Measurements from ENCODE around the gene COMMD4.

DNA sequence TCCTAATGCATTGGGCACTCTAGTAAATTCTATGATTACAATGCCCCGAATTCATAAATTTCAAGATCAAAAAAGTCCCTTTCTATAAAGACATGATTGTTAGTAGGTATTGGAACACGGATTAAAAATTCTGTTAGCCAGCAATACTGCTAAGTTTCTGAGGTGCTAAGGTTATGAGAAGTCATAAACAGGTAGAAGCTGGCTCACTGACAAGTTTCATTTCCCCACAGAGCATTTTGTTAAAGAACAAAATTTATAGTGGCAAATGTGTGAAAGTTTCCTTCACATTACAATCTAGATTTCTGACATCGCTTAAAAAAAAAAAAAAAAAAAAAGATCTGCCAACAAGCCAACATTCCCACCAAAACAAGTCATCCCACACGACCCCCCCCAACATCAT, 44.9 kb downstream of the COMMD4 start:
- TF ChIP-seq, protein P1, sequence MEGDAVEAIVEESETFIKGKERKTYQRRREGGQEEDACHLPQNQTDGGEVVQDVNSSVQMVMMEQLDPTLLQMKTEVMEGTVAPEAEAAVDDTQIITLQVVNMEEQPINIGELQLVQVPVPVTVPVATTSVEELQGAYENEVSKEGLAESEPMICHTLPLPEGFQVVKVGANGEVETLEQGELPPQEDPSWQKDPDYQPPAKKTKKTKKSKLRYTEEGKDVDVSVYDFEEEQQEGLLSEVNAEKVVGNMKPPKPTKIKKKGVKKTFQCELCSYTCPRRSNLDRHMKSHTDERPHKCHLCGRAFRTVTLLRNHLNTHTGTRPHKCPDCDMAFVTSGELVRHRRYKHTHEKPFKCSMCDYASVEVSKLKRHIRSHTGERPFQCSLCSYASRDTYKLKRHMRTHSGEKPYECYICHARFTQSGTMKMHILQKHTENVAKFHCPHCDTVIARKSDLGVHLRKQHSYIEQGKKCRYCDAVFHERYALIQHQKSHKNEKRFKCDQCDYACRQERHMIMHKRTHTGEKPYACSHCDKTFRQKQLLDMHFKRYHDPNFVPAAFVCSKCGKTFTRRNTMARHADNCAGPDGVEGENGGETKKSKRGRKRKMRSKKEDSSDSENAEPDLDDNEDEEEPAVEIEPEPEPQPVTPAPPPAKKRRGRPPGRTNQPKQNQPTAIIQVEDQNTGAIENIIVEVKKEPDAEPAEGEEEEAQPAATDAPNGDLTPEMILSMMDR (conservative IDR thresholded peaks at IDR 0.05; ENCODE audit: low read length), result no peak
- no peak for TF ChIP-seq EZH2phosphoT487 (IDR thresholded peaks at IDR 0.05; ENCODE audit: borderline replicate concordance, low read depth, low read length)

Measured in OCI-LY7 (cell line).